ENCODE data around the gene NEU2. TPM values are rescaled to one million over a fixed set of nuclear protein-coding genes. Genes with fewer than 3 reads are reported as not detected.

NEU2 gene
- total and polyA plus RNA-seq, 2 of the 13 experiments (the other 11 are each of a cell fraction or from before 2014, with no cell fraction given), result not detected

DNA sequence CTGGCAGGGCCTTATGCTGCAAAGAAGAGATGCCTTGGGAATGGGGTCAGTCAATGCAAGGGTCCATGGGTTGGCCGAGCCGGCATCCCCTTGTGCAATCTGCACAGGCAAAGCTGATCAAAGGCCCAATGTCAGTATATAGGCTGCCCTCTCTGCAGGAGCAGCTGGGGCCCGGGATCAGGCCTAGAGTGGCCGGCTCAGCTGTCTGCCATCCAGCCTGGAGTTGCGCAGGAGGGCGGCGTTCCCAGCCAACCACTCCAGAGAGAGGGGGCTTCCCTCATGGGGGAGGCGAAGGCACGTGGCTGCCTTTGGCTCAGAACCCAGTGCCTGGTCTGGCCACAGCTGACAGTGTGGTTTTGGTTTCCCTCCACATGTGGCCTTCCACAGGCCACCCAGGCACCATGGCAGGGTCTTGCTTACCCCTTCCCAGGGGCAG, 31.5 kb downstream of the NEU2 start (continued):
- no peak for TF ChIP-seq FOXC1 (CRISPR knock-in tag; IDR thresholded peaks at IDR 0.05; ENCODE audit: borderline replicate concordance)
- TF ChIP-seq, protein P1, sequence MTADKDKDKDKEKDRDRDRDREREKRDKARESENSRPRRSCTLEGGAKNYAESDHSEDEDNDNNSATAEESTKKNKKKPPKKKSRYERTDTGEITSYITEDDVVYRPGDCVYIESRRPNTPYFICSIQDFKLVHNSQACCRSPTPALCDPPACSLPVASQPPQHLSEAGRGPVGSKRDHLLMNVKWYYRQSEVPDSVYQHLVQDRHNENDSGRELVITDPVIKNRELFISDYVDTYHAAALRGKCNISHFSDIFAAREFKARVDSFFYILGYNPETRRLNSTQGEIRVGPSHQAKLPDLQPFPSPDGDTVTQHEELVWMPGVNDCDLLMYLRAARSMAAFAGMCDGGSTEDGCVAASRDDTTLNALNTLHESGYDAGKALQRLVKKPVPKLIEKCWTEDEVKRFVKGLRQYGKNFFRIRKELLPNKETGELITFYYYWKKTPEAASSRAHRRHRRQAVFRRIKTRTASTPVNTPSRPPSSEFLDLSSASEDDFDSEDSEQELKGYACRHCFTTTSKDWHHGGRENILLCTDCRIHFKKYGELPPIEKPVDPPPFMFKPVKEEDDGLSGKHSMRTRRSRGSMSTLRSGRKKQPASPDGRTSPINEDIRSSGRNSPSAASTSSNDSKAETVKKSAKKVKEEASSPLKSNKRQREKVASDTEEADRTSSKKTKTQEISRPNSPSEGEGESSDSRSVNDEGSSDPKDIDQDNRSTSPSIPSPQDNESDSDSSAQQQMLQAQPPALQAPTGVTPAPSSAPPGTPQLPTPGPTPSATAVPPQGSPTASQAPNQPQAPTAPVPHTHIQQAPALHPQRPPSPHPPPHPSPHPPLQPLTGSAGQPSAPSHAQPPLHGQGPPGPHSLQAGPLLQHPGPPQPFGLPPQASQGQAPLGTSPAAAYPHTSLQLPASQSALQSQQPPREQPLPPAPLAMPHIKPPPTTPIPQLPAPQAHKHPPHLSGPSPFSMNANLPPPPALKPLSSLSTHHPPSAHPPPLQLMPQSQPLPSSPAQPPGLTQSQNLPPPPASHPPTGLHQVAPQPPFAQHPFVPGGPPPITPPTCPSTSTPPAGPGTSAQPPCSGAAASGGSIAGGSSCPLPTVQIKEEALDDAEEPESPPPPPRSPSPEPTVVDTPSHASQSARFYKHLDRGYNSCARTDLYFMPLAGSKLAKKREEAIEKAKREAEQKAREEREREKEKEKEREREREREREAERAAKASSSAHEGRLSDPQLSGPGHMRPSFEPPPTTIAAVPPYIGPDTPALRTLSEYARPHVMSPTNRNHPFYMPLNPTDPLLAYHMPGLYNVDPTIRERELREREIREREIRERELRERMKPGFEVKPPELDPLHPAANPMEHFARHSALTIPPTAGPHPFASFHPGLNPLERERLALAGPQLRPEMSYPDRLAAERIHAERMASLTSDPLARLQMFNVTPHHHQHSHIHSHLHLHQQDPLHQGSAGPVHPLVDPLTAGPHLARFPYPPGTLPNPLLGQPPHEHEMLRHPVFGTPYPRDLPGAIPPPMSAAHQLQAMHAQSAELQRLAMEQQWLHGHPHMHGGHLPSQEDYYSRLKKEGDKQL (CRISPR knock-in tag; IDR thresholded peaks at IDR 0.05; ENCODE audit: low read depth), result no peak
- no peak for TF ChIP-seq ZNF292 (CRISPR knock-in tag; IDR thresholded peaks at IDR 0.05; ENCODE audit: borderline replicate concordance, low read depth)
- TF ChIP-seq, protein P2, sequence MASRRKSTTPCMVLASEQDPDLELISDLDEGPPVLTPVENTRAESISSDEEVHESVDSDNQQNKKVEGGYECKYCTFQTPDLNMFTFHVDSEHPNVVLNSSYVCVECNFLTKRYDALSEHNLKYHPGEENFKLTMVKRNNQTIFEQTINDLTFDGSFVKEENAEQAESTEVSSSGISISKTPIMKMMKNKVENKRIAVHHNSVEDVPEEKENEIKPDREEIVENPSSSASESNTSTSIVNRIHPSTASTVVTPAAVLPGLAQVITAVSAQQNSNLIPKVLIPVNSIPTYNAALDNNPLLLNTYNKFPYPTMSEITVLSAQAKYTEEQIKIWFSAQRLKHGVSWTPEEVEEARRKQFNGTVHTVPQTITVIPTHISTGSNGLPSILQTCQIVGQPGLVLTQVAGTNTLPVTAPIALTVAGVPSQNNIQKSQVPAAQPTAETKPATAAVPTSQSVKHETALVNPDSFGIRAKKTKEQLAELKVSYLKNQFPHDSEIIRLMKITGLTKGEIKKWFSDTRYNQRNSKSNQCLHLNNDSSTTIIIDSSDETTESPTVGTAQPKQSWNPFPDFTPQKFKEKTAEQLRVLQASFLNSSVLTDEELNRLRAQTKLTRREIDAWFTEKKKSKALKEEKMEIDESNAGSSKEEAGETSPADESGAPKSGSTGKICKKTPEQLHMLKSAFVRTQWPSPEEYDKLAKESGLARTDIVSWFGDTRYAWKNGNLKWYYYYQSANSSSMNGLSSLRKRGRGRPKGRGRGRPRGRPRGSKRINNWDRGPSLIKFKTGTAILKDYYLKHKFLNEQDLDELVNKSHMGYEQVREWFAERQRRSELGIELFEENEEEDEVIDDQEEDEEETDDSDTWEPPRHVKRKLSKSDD (CRISPR knock-in tag; IDR thresholded peaks at IDR 0.05; ENCODE audit: low read depth), result no peak
- 0 out of 2 replicates have a peak, but pooled peaks have one; percentile 25 for TF ChIP-seq SSRP1 (CRISPR knock-in tag; IDR thresholded peaks at IDR 0.05)
- no peak for TF ChIP-seq KLF12 (CRISPR knock-in tag; IDR thresholded peaks at IDR 0.05; ENCODE audit: borderline replicate concordance)
- TF ChIP-seq, protein P3, sequence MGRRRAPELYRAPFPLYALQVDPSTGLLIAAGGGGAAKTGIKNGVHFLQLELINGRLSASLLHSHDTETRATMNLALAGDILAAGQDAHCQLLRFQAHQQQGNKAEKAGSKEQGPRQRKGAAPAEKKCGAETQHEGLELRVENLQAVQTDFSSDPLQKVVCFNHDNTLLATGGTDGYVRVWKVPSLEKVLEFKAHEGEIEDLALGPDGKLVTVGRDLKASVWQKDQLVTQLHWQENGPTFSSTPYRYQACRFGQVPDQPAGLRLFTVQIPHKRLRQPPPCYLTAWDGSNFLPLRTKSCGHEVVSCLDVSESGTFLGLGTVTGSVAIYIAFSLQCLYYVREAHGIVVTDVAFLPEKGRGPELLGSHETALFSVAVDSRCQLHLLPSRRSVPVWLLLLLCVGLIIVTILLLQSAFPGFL (CRISPR knock-in tag; IDR thresholded peaks at IDR 0.05), result no peak
- no peak for TF ChIP-seq CC2D1A (CRISPR knock-in tag; IDR thresholded peaks at IDR 0.05)
- TF ChIP-seq HOXA7 (CRISPR knock-in tag; IDR thresholded peaks at IDR 0.05), result no peak
- TF ChIP-seq, protein P4, sequence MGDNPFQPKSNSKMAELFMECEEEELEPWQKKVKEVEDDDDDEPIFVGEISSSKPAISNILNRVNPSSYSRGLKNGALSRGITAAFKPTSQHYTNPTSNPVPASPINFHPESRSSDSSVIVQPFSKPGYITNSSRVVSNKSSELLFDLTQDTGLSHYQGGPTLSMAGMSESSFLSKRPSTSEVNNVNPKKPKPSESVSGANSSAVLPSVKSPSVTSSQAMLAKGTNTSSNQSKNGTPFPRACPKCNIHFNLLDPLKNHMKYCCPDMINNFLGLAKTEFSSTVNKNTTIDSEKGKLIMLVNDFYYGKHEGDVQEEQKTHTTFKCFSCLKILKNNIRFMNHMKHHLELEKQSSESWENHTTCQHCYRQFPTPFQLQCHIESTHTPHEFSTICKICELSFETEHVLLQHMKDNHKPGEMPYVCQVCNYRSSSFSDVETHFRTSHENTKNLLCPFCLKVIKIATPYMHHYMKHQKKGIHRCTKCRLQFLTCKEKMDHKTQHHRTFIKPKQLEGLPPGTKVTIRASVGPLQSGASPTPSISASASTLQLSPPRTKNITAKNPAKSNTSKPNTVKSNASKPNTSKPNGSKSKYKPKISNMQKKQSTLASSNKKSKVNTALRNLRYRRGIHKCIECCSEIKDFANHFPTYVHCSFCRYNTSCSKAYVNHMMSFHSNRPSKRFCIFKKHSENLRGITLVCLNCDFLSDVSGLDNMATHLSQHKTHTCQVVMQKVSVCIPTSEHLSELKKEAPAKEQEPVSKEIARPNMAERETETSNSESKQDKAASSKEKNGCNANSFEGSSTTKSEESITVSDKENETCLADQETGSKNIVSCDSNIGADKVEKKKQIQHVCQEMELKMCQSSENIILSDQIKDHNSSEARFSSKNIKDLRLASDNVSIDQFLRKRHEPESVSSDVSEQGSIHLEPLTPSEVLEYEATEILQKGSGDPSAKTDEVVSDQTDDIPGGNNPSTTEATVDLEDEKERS (CRISPR knock-in tag; IDR thresholded peaks at IDR 0.05), result no peak
- TF ChIP-seq TBL1XR1 (IDR thresholded peaks at IDR 0.05; ENCODE audit: borderline replicate concordance, low read length, partially characterized antibody), result no peak
- no peak for TF ChIP-seq MLLT10 (CRISPR knock-in tag; IDR thresholded peaks at IDR 0.05)

All from HepG2 (cell line).